OCI-LY3 (cell line): ENCODE data around the gene PPP5C.

ENCODE experiments used
- H2AFZ ChIP-seq: fragments of 200-600, 300-600 bp; shearing (Covaris generic); 2 replicates; pipeline ENCODE4 v1.6.0; 2014; ENCODE audit warnings: antibody characterized with exemption, low read depth, low read length
- H3K27ac ChIP-seq: fragments of 200-600, 300-600 bp; sonication (generic); 2 replicates; pipeline ENCODE4 v1.5.1; 2014; ENCODE audit warnings: mild to moderate bottlenecking, low read length, moderate library complexity, mixed read lengths
- H3K27me3 ChIP-seq: fragments of 200-600, 300-600 bp; sonication (generic); 2 replicates; pipeline ENCODE4 v1.6.1; 2014; ENCODE audit warnings: low read depth, low read length, mixed read lengths
- H3K36me3 ChIP-seq: fragments of 200-600, 300-600 bp; sonication (generic); replicated peaks from 2 replicates; pipeline ENCODE3; 2014; ENCODE audit warnings: low read depth, low read length, mixed read lengths
- H3K4me1 ChIP-seq: fragments of 300-600, 200-600 bp; sonication (generic); 2 replicates; pipeline ENCODE4 v1.6.1; 2014; ENCODE audit warnings: low read length, mixed read lengths
- H3K4me2 ChIP-seq: fragments of 200-600, 300-600 bp; sonication (generic); 2 replicates; pipeline ENCODE4 v1.6.1; 2014; ENCODE audit warnings: low read length, mixed read lengths
- H3K4me3 ChIP-seq: fragments of 300-600, 200-600 bp; sonication (generic); 2 replicates; pipeline ENCODE4 v1.5.1; 2014; ENCODE audit warnings: antibody characterized with exemption, mild to moderate bottlenecking, low read length, moderate library complexity
- H3K79me2 ChIP-seq: fragments of 300-600, 200-600 bp; shearing (Covaris generic); 2 replicates; pipeline ENCODE4 v1.6.1; 2014; ENCODE audit warnings: mild to moderate bottlenecking, low read length, mixed read lengths
- H3K9ac ChIP-seq: fragments of 300-600, 200-600 bp; shearing (Covaris generic); 2 replicates; pipeline ENCODE4 v1.6.0; 2014; ENCODE audit warnings: mild to moderate bottlenecking, low read length, moderate library complexity
- H3K9me3 ChIP-seq: fragments of 200-600, 300-600 bp; shearing (Covaris generic); 2 replicates; pipeline ENCODE4 v1.6.1; 2014; ENCODE audit warnings: low read length, mixed read lengths; ENCODE audit not compliant: insufficient read depth
- H4K20me1 ChIP-seq: fragments of 200-600, 300-600 bp; sonication (generic); 2 replicates; pipeline ENCODE4 v1.6.1; 2016; ENCODE audit warnings: low read length, mixed read lengths; ENCODE audit not compliant: insufficient read depth
- CTCF ChIP-seq: fragments of 200-600, 300-600 bp; sonication (generic); IDR thresholded peaks from 2 replicates; pipeline ENCODE4 v1.5.1; 2014; ENCODE audit warnings: antibody characterized with exemption, low read length, low read depth
- EZH2phosphoT487 ChIP-seq: fragments of 200-600 bp; shearing (Covaris generic); IDR thresholded peaks from 2 replicates; pipeline ENCODE4 v1.6.1; 2018; ENCODE audit warnings: antibody characterized with exemption, mixed run types, low read depth

The PPP5C gene

GRCh38 chr19:46386996-46387712 lies 40.3 kb downstream of the PPP5C start:
- no peaks in the 10 kb centered on the region for H3K79me2 ChIP-seq

GRCh38 chr19:46387713-46388130 lies 40.8 kb downstream of the PPP5C start:
- Histone ChIP-seq H3K4me2 (no peak overlapping the region), H3K36me3 (peaks cover 70% of the 10 kb centered on the region)

More at GRCh38 chr19:46386996-46387712, 40.3 kb downstream of the PPP5C start:
- Histone ChIP-seq H2AFZ (no peak overlapping the region), H3K36me3 (peaks cover 75% of the 10 kb centered on the region), H3K4me2 (no peak overlapping the region), H4K20me1 (no peaks in the 10 kb centered on the region), H3K9me3 (no peaks in the 10 kb centered on the region), H3K27ac (no peak overlapping the region), H3K27me3 (no peaks in the 10 kb centered on the region), H3K4me3 (no peak overlapping the region), H3K9ac (no peak overlapping the region), H3K4me1 (no peaks in the 10 kb centered on the region)
- TF ChIP-seq CTCF, result no peak
- TF ChIP-seq EZH2phosphoT487, result no peak

GRCh38 chr19:46388311-46389095 lies 41.6 kb downstream of the PPP5C start:
- Histone ChIP-seq H3K9ac (no peak overlapping the region), H3K27me3 (no peaks in the 10 kb centered on the region), H3K36me3 (peaks cover 71% of the 10 kb centered on the region), H4K20me1 (no peaks in the 10 kb centered on the region), H3K27ac (no peak overlapping the region), H2AFZ (no peak overlapping the region), H3K4me2 (no peak overlapping the region), H3K79me2 (no peaks in the 10 kb centered on the region), H3K4me1 (no peaks in the 10 kb centered on the region), H3K4me3 (no peak overlapping the region), H3K9me3 (no peaks in the 10 kb centered on the region)
- no peak for TF ChIP-seq EZH2phosphoT487
- no peak for TF ChIP-seq CTCF

More at GRCh38 chr19:46387713-46388130, 40.8 kb downstream of the PPP5C start:
- Histone ChIP-seq H3K4me1 (no peaks in the 10 kb centered on the region), H4K20me1 (no peaks in the 10 kb centered on the region), H3K4me3 (no peak overlapping the region), H3K9me3 (no peaks in the 10 kb centered on the region), H3K79me2 (no peaks in the 10 kb centered on the region), H3K27ac (no peak overlapping the region), H2AFZ (no peak overlapping the region), H3K27me3 (no peaks in the 10 kb centered on the region), H3K9ac (no peak overlapping the region)
- no peak for TF ChIP-seq CTCF
- TF ChIP-seq EZH2phosphoT487, result no peak

- H3K36me3 ChIP-seq, result peaks cover 57% of the 10 kb centered on the region
- H3K4me2 ChIP-seq, result no peak overlapping the region
- H3K9ac ChIP-seq, result no peak overlapping the region
- no peak overlapping the region for H3K27ac ChIP-seq
- H3K9me3 ChIP-seq, result no peaks in the 10 kb centered on the region
- no peak overlapping the region for H2AFZ ChIP-seq
- no peaks in the 10 kb centered on the region for H3K79me2 ChIP-seq
- H3K4me3 ChIP-seq, result no peak overlapping the region
- no peaks in the 10 kb centered on the region for H3K4me1 ChIP-seq
- H4K20me1 ChIP-seq, result no peaks in the 10 kb centered on the region
- no peak for TF ChIP-seq CTCF
- TF ChIP-seq EZH2phosphoT487, result no peak
- no peaks in the 10 kb centered on the region for H3K27me3 ChIP-seq
These were observed 43.4 kb downstream of the PPP5C start for GRCh38 chr19:46390121-46390858.
